Astrocyte of the cerebellum (primary cell): ENCODE data around the gene ZNF525.
"Not testable (repeated sequence)": the region's sequence is repeated elsewhere in the genome, so short reads cannot be mapped to it uniquely, and the experiment has no call there.

Source experiments
- DNase-seq: peaks from one replicate; pipeline ENCODE4 v3.0.0-alpha.2; 2011; ENCODE audit warnings: low read depth
- H3K4me3 ChIP-seq: 2 replicates; pipeline ENCODE4 v1.5.1; 2011; ENCODE audit warnings: mild to moderate bottlenecking, low read depth, low read length, moderate library complexity
- CTCF ChIP-seq: IDR thresholded peaks from 2 replicates; pipeline ENCODE4 v1.5.1; 2012; ENCODE audit warnings: low read length, low read depth, moderate library complexity, mild to moderate bottlenecking; ENCODE audit errors: missing control alignments
- in situ Hi-C: cut with HindIII; loops from 2 replicates; pipeline ENCODE4 v1.10.0; 2017; ENCODE audit warnings: low sequenced_read_pairs

The ZNF525 gene

GRCh38 chr19:53396525-53396868 lies 31.0 kb downstream of the ZNF525 start:
- in situ Hi-C loops = no loop called here
- no peak for DNase-seq
- no peak for TF ChIP-seq CTCF
- peak overlapping the region; percentile 63 for H3K4me3 ChIP-seq

- in situ Hi-C loops, H3K4me3 ChIP-seq, DNase-seq: not testable (repeated sequence)
Observed at GRCh38 chr19:53397918-53398317, 32.4 kb downstream of the ZNF525 start.

GRCh38 chr19:53409505-53410204 lies 44.1 kb downstream of the ZNF525 start:
- no peak for DNase-seq
- no peak for TF ChIP-seq CTCF
- H3K4me3 ChIP-seq = no peak overlapping the region
- in situ Hi-C loops = no loop called here

GRCh38 chr19:53420520-53421315 lies 55.2 kb downstream of the ZNF525 start:
- H3K4me3 ChIP-seq, in situ Hi-C loops, DNase-seq: not testable (repeated sequence)

GRCh38 chr19:53422551-53422950 lies 57.0 kb downstream of the ZNF525 start:
- TF ChIP-seq CTCF = no peak

GRCh38 chr19:53423074-53423473 lies 57.6 kb downstream of the ZNF525 start:
- in situ Hi-C loops, H3K4me3 ChIP-seq, DNase-seq: not testable (repeated sequence)

More at GRCh38 chr19:53422551-53422950, 57.0 kb downstream of the ZNF525 start:
- DNase-seq = no peak
- no peak overlapping the region for H3K4me3 ChIP-seq
- in situ Hi-C loops = no loop called here

GRCh38 chr19:53423680-53424079 lies 58.2 kb downstream of the ZNF525 start:
- in situ Hi-C loops, DNase-seq, H3K4me3 ChIP-seq: not testable (repeated sequence)

- in situ Hi-C loops = no loop called here
- no peak overlapping the region for H3K4me3 ChIP-seq
- DNase-seq = peak; percentile 13
- peak; percentile 55 for TF ChIP-seq CTCF
Observed at GRCh38 chr19:53424968-53425597, 59.6 kb downstream of the ZNF525 start.
